GM12878 (cell line): ENCODE measurements around the gene CPEB1. TPM values are rescaled to one million over a fixed set of nuclear protein-coding genes. Genes with fewer than 3 reads are reported as not detected.

Experiments
- ATAC-seq: fragments of 200-7000 bp; cut with Tn5 transposase; 3 replicates; pipeline ENCODE4 v1.9.1; 2020; ENCODE audit warnings: mild to moderate bottlenecking, moderate library complexity
- BruUV-seq: library from RNA; stranded (reverse); fragments of 400-500 nt; replicated peaks from 2 replicates; lab custom pipeline; 2021; lab: Mats Ljungman, UMichigan
- CTCF ChIA-PET: fragments of 300-600 bp; sonication (Branson Sonifier 250); formaldehyde crosslinking; extraction: SDS; loops from one replicate; lab custom pipeline; 2021; ENCODE audit warnings: inconsistent platforms; lab: Yijun Ruan, JAX
- POLR2A ChIA-PET: fragments of 350-600 bp; formaldehyde crosslinking; extraction: SDS; loops from one replicate; lab custom pipeline; 2021; ENCODE audit warnings: inconsistent platforms; lab: Charles Lee
- RAD21 ChIA-PET: fragments of 300-600 bp; sonication (Branson Sonifier 250); formaldehyde crosslinking; loops from one replicate; lab custom pipeline; 2023; ENCODE audit warnings: antibody characterized with exemption; ENCODE audit not compliant: unreplicated experiment; lab: Charles Lee
- SMC1A ChIA-PET: fragments of 300-600 bp; sonication (Branson Sonifier 250); formaldehyde crosslinking; loops from one replicate; lab custom pipeline; 2023; ENCODE audit not compliant: unreplicated experiment, uncharacterized antibody; lab: Charles Lee
- DNase-seq: peaks from one replicate; pipeline ENCODE4 v3.0.0-alpha.2; 2011; ENCODE audit warnings: low read depth, low spot score
- FAIRE-seq: peaks from 3 replicates; lab custom pipeline; 2011; peaks lifted over from hg19 to GRCh38; lab: Jason Lieb, UNC
- H2AFZ ChIP-seq: 2 replicates; pipeline ENCODE4 v1.6.0; 2011; ENCODE audit warnings: low read depth, low read length, control low read depth; ENCODE audit not compliant: control insufficient read depth
- H3K27ac ChIP-seq: 2 replicates; pipeline ENCODE4 v1.5.1; 2011; ENCODE audit warnings: control low read depth; ENCODE audit not compliant: control insufficient read depth, insufficient read depth
- H3K27me3 ChIP-seq, 2 experiments: replicated peaks in 1 of 2; 2 replicates each; pipeline versions ENCODE4 v1.6.0 to v1.6.1; 2011; ENCODE audit warnings: low read length in 1 of 2; ENCODE audit not compliant: control insufficient read depth in 2 of 2, insufficient read depth in 2 of 2
- H3K36me3 ChIP-seq, 2 experiments: 2 replicates each; pipeline ENCODE4 v1.5.1; 2011; ENCODE audit warnings: low read length in 1 of 2; ENCODE audit not compliant: control insufficient read depth in 2 of 2, insufficient read depth in 2 of 2
- H3K4me1 ChIP-seq: 2 replicates; pipeline ENCODE4 v1.6.1; 2011; ENCODE audit warnings: mild to moderate bottlenecking, low read length, moderate library complexity, mixed read lengths; ENCODE audit not compliant: control insufficient read depth, insufficient read depth
- H3K4me2 ChIP-seq: 2 replicates; pipeline ENCODE4 v1.6.0; 2011; ENCODE audit warnings: control low read depth; ENCODE audit not compliant: control insufficient read depth, insufficient read depth
- H3K4me3 ChIP-seq: fragments of 200-600 bp; sonication (generic); 2 replicates; pipeline ENCODE4 v1.5.1; 2016
- H3K79me2 ChIP-seq: 2 replicates; pipeline ENCODE4 v1.6.0; 2011; ENCODE audit warnings: low read length; ENCODE audit not compliant: control insufficient read depth, insufficient read depth
- H3K9ac ChIP-seq: 2 replicates; pipeline ENCODE4 v1.8.0; 2011; ENCODE audit warnings: low read length, control low read depth, mixed read lengths; ENCODE audit not compliant: control insufficient read depth, insufficient read depth
- H3K9me3 ChIP-seq: replicated peaks from 3 replicates; pipeline ENCODE4 v1.5.1; 2011; ENCODE audit warnings: mild to moderate bottlenecking, low read length; ENCODE audit not compliant: control insufficient read depth, insufficient read depth
- H4K20me1 ChIP-seq: 2 replicates; pipeline ENCODE4 v1.6.0; 2011; ENCODE audit not compliant: control insufficient read depth, insufficient read depth
- ASH2L ChIP-seq: fragments of 300-600, 200-600 bp; sonication (generic); IDR thresholded peaks from 2 replicates; pipeline ENCODE4 v1.6.1; 2017; ENCODE audit warnings: low read depth, mild to moderate bottlenecking, borderline replicate concordance
- BHLHE40 ChIP-seq, 2 experiments: fragments of 450-650 bp in 1 of 2; IDR thresholded peaks; 2 replicates each; pipeline ENCODE4 v1.6.1; 2011 to 2017; ENCODE audit warnings: low read depth in 2 of 2, borderline replicate concordance in 1 of 2, improper control_type of control experiment in 1 of 2, low read length in 1 of 2, mild to moderate bottlenecking in 1 of 2
- CREM ChIP-seq: IDR thresholded peaks from 2 replicates; pipeline ENCODE4 v1.6.1; 2014; ENCODE audit warnings: antibody characterized with exemption, low read depth
- IKZF1 ChIP-seq: fragments of 450-650 bp; conservative IDR thresholded peaks from 2 replicates; pipeline ENCODE4 v1.6.1; 2017; ENCODE audit warnings: antibody characterized with exemption, mild to moderate bottlenecking
- JUNB ChIP-seq: IDR thresholded peaks from 2 replicates; pipeline ENCODE4 v1.6.1; 2016; ENCODE audit warnings: antibody characterized with exemption, mild to moderate bottlenecking
- JUND ChIP-seq: IDR thresholded peaks from 2 replicates; pipeline ENCODE4 v1.6.1; 2012; ENCODE audit warnings: low read depth, mild to moderate bottlenecking, low read length, improper control_type of control experiment, moderate library complexity
- MTA3 ChIP-seq: IDR thresholded peaks from 2 replicates; pipeline ENCODE4 v1.6.1; 2012; ENCODE audit warnings: low read length, inconsistent platforms, borderline replicate concordance
- RAD51 ChIP-seq: fragments of 450-650 bp; IDR thresholded peaks from 2 replicates; pipeline ENCODE4 v1.6.1; 2016; ENCODE audit warnings: moderate library complexity, mild to moderate bottlenecking, inconsistent platforms
- RBBP5 ChIP-seq: fragments of 200-600 bp; sonication (generic); conservative IDR thresholded peaks from 2 replicates; pipeline ENCODE4 v1.6.1; 2016
- RCOR1 ChIP-seq: conservative IDR thresholded peaks from 2 replicates; pipeline ENCODE4 v1.6.1; 2012; ENCODE audit warnings: low read depth, low read length, improper control_type of control experiment
- TAF1 ChIP-seq: IDR thresholded peaks from 2 replicates; pipeline ENCODE4 v1.6.1; 2011; ENCODE audit warnings: mild to moderate bottlenecking, low read depth, low read length, borderline replicate concordance
- TCF7 ChIP-seq: IDR thresholded peaks from 2 replicates; pipeline ENCODE4 v1.6.1; 2014; ENCODE audit warnings: antibody characterized with exemption, borderline replicate concordance
- WGBS: methylation state at CpG from one replicate; pipeline ENCODE4 v1.1.6; 2016; ENCODE audit warnings: low lambda C conversion rate; ENCODE audit not compliant: insufficient replicate concordance, insufficient coverage; ENCODE audit errors: missing lambda C conversion rate; 5-methylcytosine and 5-hydroxymethylcytosine counted together
- in situ Hi-C: fragments of 300-500 bp; cut with MboI; formaldehyde crosslinking; loops from 9 replicates; pipeline ENCODE4 v1.14.3; 2018; ENCODE audit warnings: mixed read lengths
- intact Hi-C: fragments of 100-400 bp; cut with micrococcal nuclease; formaldehyde crosslinking; loops from one replicate; pipeline ENCODE4 v1.14.2; 2022; ENCODE audit not compliant: unreplicated experiment
- polyA plus RNA-seq, 11 experiments: library from polyadenylated mRNA; depleted of rRNA in 4 of 11; unstranded in 6 of 11; stranded (reverse) in 5 of 11; fragments of >200 nt; fragmentation: Nextera tagmentation in 4 of 11; fragmentation: Illumina TruSeq in 1 of 11; extraction: Ambion mirVana in 4 of 11; extraction: Trizol in 1 of 11; gene quantifications; 1 replicate in 1 of 11; 2 replicates in 10 of 11; pipeline versions ENCODE4 v1.2.1 to v1.2.3, GENCODE V29; 2011 to 2016; ENCODE audit warnings: inconsistent platforms in 2 of 11, missing spikeins in 2 of 11, low read depth in 1 of 11
- total RNA-seq, 4 experiments: library from RNA; depleted of rRNA in 3 of 4; stranded (reverse); fragments of >200 nt in 3 of 4; fragmentation: Illumina TruSeq in 1 of 4; extraction: Trizol in 1 of 4; gene quantifications; 2 replicates each; pipeline versions ENCODE4 v1.2.1 to v1.2.3, GENCODE V29; 2013 to 2021
- TF ChIP-seq, protein P1 (sequence below): IDR thresholded peaks from 2 replicates; pipeline ENCODE4 v1.6.1; 2011; ENCODE audit warnings: low read depth, low read length, improper control_type of control experiment, borderline replicate concordance
- TF ChIP-seq, protein P2 (sequence below): fragments of 450-650 bp; IDR thresholded peaks from 2 replicates; pipeline ENCODE4 v1.6.1; 2016; ENCODE audit warnings: mild to moderate bottlenecking
- TF ChIP-seq, protein P3 (sequence below): fragments of 450-650 bp; IDR thresholded peaks from 2 replicates; pipeline ENCODE4 v1.6.1; 2017; ENCODE audit warnings: mild to moderate bottlenecking, low read depth, inconsistent platforms; ENCODE audit not compliant: poor library complexity, severe bottlenecking

The CPEB1 gene
- total and polyA plus RNA-seq, 10 of the 15 experiments (the other 5 are each of a cell fraction or from before 2014, with no cell fraction given) = 0.05 to 1.1 (median 0.46) TPM

DNA sequence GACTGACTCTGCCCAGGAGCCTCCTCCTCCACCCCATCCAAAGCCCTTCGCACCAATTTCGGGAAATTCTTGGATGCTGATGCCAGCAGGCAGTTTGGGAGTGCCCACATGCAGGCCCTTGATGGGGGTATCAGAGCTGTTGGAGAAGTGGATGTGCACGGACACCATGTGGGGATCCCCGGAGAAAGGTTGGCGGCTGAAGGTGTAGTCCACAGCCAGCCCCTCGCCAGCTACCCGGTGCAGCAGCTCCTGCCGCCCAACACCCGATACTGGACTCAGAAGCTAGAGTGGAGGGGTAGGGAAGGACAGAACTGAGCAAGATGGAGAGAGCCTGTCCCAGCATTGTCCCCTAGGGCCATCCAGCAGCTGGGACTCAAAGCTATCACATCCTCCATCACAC is 15.5 kb upstream of the CPEB1 start:
- POLR2A ChIA-PET = no interaction called here
- intact Hi-C loops (no loop called here), in situ Hi-C loops (no loop called here)
- Histone ChIP-seq H3K9me3 (no peaks in the 10 kb centered on the region), H3K27ac (no peak overlapping the region), H3K79me2 (no peaks in the 10 kb centered on the region), H3K27me3 (no peaks in the 10 kb centered on the region; a peak in 1 of 4 replicates), H3K36me3 (no peaks in the 10 kb centered on the region), H3K9ac (no peak overlapping the region), H3K4me3 (no peak overlapping the region), H3K4me1 (no peaks in the 10 kb centered on the region), H3K4me2 (no peak overlapping the region), H2AFZ (no peak overlapping the region), H4K20me1 (no peaks in the 10 kb centered on the region; the same call in 1 of the 2 replicates)
- DNase-seq (no peak), FAIRE-seq (no peak), ATAC-seq (no peak)
- CTCF ChIA-PET = no interaction called here
- 7% methylated on average over 9 of the region's 9 CpGs for WGBS
- RAD21 ChIA-PET = interaction anchor here (1.0 kb wide), 1 partner anchor 337 kb away, joined by 3 read pairs; no protein-coding TSS in a partner anchor
- no TSS peak for BruUV-seq
- no peak for TF ChIP-seq BHLHE40 (IDR thresholded peaks at IDR 0.05; ENCODE audit: borderline replicate concordance in 1 of 2, low read depth in 2 of 2, low read length in 1 of 2)
- TF ChIP-seq RAD51 = no peak
- no peak for TF ChIP-seq MTA3
- TF ChIP-seq IKZF1 = no peak
- TF ChIP-seq CREM = no peak
- TF ChIP-seq RBBP5 = no peak
- TF ChIP-seq, protein P1, sequence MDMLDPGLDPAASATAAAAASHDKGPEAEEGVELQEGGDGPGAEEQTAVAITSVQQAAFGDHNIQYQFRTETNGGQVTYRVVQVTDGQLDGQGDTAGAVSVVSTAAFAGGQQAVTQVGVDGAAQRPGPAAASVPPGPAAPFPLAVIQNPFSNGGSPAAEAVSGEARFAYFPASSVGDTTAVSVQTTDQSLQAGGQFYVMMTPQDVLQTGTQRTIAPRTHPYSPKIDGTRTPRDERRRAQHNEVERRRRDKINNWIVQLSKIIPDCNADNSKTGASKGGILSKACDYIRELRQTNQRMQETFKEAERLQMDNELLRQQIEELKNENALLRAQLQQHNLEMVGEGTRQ = no peak
- SMC1A ChIA-PET = no interaction called here

DNA sequence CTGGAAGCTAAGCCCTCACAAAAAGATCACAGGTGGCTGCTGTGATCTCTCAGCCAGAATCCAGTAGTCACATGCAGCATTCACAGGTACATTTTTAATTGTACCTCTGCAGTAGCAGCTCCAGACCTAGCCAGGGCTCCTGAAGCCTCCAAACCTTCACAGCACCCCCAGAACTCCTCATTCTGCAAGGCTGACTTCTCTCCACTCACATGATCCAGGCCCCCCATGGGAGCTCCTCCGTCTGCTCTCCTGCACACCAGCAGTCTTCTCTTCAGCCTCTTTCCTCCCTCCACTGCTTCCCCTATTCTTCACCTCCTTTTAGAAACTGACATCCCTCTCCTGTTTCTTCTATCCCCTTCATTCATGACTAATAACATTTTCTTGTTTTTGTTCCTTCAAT is 13.2 kb upstream of the CPEB1 start:
- ATAC-seq (no peak), DNase-seq (no peak), FAIRE-seq (no peak)
- Histone ChIP-seq H3K27ac (no peak overlapping the region), H3K4me1 (no peaks in the 10 kb centered on the region), H3K4me2 (no peak overlapping the region), H4K20me1 (no peaks in the 10 kb centered on the region; the same call in 1 of the 2 replicates), H3K4me3 (no peak overlapping the region), H3K9ac (no peak overlapping the region), H2AFZ (no peak overlapping the region), H3K27me3 (peaks cover 0 to 2% of the 10 kb centered on the region in 2 experiments; a peak in 3 of 4 replicates), H3K9me3 (no peaks in the 10 kb centered on the region), H3K36me3 (no peaks in the 10 kb centered on the region), H3K79me2 (no peaks in the 10 kb centered on the region)
- intact Hi-C loops (no loop called here), in situ Hi-C loops (no loop called here)
- POLR2A ChIA-PET = no interaction called here
- RAD21 ChIA-PET = no interaction called here
- no TSS peak for BruUV-seq
- CTCF ChIA-PET = interaction anchor here (1.0 kb wide), 1 partner anchor 115 kb away, joined by 3 read pairs; no protein-coding TSS in a partner anchor
- SMC1A ChIA-PET = no interaction called here
- WGBS = 0% methylated on average over 1 of the region's 1 CpG
- no peak for TF ChIP-seq TCF7
- no peak for TF ChIP-seq JUND
- TF ChIP-seq, protein P2, sequence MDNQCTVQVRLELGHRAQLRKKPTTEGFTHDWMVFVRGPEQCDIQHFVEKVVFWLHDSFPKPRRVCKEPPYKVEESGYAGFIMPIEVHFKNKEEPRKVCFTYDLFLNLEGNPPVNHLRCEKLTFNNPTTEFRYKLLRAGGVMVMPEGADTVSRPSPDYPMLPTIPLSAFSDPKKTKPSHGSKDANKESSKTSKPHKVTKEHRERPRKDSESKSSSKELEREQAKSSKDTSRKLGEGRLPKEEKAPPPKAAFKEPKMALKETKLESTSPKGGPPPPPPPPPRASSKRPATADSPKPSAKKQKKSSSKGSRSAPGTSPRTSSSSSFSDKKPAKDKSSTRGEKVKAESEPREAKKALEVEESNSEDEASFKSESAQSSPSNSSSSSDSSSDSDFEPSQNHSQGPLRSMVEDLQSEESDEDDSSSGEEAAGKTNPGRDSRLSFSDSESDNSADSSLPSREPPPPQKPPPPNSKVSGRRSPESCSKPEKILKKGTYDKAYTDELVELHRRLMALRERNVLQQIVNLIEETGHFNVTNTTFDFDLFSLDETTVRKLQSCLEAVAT = no peak
- TF ChIP-seq ASH2L = no peak
- no peak for TF ChIP-seq TAF1
- TF ChIP-seq RCOR1 = no peak
- TF ChIP-seq, protein P3, sequence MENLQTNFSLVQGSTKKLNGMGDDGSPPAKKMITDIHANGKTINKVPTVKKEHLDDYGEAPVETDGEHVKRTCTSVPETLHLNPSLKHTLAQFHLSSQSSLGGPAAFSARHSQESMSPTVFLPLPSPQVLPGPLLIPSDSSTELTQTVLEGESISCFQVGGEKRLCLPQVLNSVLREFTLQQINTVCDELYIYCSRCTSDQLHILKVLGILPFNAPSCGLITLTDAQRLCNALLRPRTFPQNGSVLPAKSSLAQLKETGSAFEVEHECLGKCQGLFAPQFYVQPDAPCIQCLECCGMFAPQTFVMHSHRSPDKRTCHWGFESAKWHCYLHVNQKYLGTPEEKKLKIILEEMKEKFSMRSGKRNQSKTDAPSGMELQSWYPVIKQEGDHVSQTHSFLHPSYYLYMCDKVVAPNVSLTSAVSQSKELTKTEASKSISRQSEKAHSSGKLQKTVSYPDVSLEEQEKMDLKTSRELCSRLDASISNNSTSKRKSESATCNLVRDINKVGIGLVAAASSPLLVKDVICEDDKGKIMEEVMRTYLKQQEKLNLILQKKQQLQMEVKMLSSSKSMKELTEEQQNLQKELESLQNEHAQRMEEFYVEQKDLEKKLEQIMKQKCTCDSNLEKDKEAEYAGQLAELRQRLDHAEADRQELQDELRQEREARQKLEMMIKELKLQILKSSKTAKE = no peak
- TF ChIP-seq JUNB = no peak
